Measurements from ENCODE around the gene ROGDI.

The ROGDI gene

DNA sequence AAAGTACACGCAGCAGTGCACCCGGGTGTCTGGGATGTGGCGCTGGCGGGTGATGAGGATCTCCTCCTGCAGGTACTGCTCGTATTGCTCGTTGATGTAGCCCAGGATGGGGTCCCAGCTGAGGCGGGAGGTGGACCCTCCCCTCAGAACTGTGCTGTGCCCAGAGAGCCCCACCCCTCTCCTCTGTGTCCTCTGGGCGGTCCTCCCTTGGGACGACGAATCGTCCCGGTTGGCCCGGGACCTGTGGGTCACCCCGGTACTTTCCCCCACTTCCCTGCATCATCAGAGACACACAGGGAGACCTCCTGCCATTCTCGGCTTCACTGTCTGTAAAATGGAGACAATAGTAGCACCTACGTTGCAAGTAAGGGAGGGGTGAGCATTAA lies 18.5 kb downstream of the ROGDI start:
- TF ChIP-seq TAF1 (IDR thresholded peaks at IDR 0.05; ENCODE audit: borderline replicate concordance, insufficient read depth, low read length) (no peak), SIN3A (IDR thresholded peaks at IDR 0.05; ENCODE audit: borderline replicate concordance, insufficient read depth, low read length) (no peak), POLR2AphosphoS5 (IDR thresholded peaks at IDR 0.05; ENCODE audit: low read depth, low read length) (no peak), FOXP2 (optimal IDR thresholded peaks at IDR 0.05; ENCODE audit: borderline replicate concordance, extremely low read depth, extremely low read length, insufficient read depth) (no peak)
- TF ChIP-seq, protein P1, sequence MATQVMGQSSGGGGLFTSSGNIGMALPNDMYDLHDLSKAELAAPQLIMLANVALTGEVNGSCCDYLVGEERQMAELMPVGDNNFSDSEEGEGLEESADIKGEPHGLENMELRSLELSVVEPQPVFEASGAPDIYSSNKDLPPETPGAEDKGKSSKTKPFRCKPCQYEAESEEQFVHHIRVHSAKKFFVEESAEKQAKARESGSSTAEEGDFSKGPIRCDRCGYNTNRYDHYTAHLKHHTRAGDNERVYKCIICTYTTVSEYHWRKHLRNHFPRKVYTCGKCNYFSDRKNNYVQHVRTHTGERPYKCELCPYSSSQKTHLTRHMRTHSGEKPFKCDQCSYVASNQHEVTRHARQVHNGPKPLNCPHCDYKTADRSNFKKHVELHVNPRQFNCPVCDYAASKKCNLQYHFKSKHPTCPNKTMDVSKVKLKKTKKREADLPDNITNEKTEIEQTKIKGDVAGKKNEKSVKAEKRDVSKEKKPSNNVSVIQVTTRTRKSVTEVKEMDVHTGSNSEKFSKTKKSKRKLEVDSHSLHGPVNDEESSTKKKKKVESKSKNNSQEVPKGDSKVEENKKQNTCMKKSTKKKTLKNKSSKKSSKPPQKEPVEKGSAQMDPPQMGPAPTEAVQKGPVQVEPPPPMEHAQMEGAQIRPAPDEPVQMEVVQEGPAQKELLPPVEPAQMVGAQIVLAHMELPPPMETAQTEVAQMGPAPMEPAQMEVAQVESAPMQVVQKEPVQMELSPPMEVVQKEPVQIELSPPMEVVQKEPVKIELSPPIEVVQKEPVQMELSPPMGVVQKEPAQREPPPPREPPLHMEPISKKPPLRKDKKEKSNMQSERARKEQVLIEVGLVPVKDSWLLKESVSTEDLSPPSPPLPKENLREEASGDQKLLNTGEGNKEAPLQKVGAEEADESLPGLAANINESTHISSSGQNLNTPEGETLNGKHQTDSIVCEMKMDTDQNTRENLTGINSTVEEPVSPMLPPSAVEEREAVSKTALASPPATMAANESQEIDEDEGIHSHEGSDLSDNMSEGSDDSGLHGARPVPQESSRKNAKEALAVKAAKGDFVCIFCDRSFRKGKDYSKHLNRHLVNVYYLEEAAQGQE (IDR thresholded peaks at IDR 0.05; ENCODE audit: insufficient read depth in 1 of 2, low read depth in 2 of 2, low read length in 2 of 2): no peak

- no peak for TF ChIP-seq SIN3A (IDR thresholded peaks at IDR 0.05; ENCODE audit: borderline replicate concordance, insufficient read depth, low read length)
- no peak for TF ChIP-seq FOXP2 (optimal IDR thresholded peaks at IDR 0.05; ENCODE audit: borderline replicate concordance, extremely low read depth, extremely low read length, insufficient read depth)
- no peak for TF ChIP-seq POLR2AphosphoS5 (IDR thresholded peaks at IDR 0.05; ENCODE audit: low read depth, low read length)
- TF ChIP-seq TAF1 (IDR thresholded peaks at IDR 0.05; ENCODE audit: borderline replicate concordance, insufficient read depth, low read length): no peak
- TF ChIP-seq, protein P1 (IDR thresholded peaks at IDR 0.05; ENCODE audit: insufficient read depth in 1 of 2, low read depth in 2 of 2, low read length in 2 of 2): no peak
These were observed 19.0 kb downstream of the ROGDI start for GRCh38 chr16:4783251-4783950.

DNA sequence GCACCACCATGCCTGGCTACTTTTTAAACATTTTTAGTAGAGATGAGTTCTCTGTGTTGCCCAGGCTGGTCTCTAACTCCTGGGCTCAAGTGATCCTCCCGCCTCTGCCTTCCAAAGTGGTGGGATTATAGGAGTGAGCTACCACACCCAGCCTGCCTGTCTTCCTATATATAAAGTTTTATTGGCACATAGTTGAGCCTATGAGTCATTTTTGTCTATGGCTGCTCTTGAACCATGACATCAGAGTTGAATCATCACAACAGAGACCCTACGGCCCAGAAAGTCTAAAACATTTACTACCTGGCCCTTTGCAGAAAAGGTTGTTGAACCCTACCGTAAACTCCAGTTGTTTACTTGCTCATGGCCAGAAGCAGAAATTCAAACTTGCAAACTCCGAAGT lies 22.2 kb downstream of the ROGDI start:
- TF ChIP-seq POLR2AphosphoS5 (IDR thresholded peaks at IDR 0.05; ENCODE audit: low read depth, low read length) (no peak), FOXP2 (optimal IDR thresholded peaks at IDR 0.05; ENCODE audit: borderline replicate concordance, extremely low read depth, extremely low read length, insufficient read depth) (no peak), SIN3A (IDR thresholded peaks at IDR 0.05; ENCODE audit: borderline replicate concordance, insufficient read depth, low read length) (no peak), TAF1 (IDR thresholded peaks at IDR 0.05; ENCODE audit: borderline replicate concordance, insufficient read depth, low read length) (no peak)
- TF ChIP-seq, protein P1 (IDR thresholded peaks at IDR 0.05; ENCODE audit: insufficient read depth in 1 of 2, low read depth in 2 of 2, low read length in 2 of 2): no peak

GRCh38 chr16:4778050-4778392 lies 24.4 kb downstream of the ROGDI start:
- TF ChIP-seq, protein P1 (IDR thresholded peaks at IDR 0.05; ENCODE audit: insufficient read depth in 1 of 2, low read depth in 2 of 2, low read length in 2 of 2): no peak
- TF ChIP-seq SIN3A (IDR thresholded peaks at IDR 0.05; ENCODE audit: borderline replicate concordance, insufficient read depth, low read length): no peak
- no peak for TF ChIP-seq POLR2AphosphoS5 (IDR thresholded peaks at IDR 0.05; ENCODE audit: low read depth, low read length)
- no peak for TF ChIP-seq TAF1 (IDR thresholded peaks at IDR 0.05; ENCODE audit: borderline replicate concordance, insufficient read depth, low read length)
- TF ChIP-seq FOXP2 (optimal IDR thresholded peaks at IDR 0.05; ENCODE audit: borderline replicate concordance, extremely low read depth, extremely low read length, insufficient read depth): no peak

Data from PFSK-1 (cell line).